Endothelial cell of umbilical vein (primary cell): Measurements from ENCODE around the gene GAL3ST2. TPM values are rescaled to one million over a fixed set of nuclear protein-coding genes. Genes with fewer than 3 reads are reported as not detected.

Source experiments
- BruUV-seq: library from RNA; stranded (reverse); fragments of 400-500 nt; replicated peaks from 2 replicates; lab custom pipeline; 2021; lab: Mats Ljungman, UMichigan
- CTCF ChIA-PET: fragments of 300-600, 350-600 bp; sonication (Branson Sonifier 250); formaldehyde crosslinking; loops from one replicate; lab custom pipeline; 2021; ENCODE audit warnings: antibody characterized with exemption, inconsistent platforms; lab: Charles Lee
- POLR2A ChIA-PET: fragments of 300-600, 350-600 bp; sonication (Branson Sonifier 250); formaldehyde crosslinking; loops from one replicate; lab custom pipeline; 2021; ENCODE audit warnings: antibody characterized with exemption, inconsistent platforms; lab: Charles Lee
- DNase-seq: peaks from one replicate; pipeline ENCODE4 v3.0.0-alpha.2; 2011; ENCODE audit warnings: low read depth, low spot score
- FAIRE-seq: peaks from 2 replicates; lab custom pipeline; 2011; peaks lifted over from hg19 to GRCh38; lab: Jason Lieb, UNC
- H2AFZ ChIP-seq: 2 replicates; pipeline ENCODE4 v1.6.0; 2012; ENCODE audit warnings: low read depth, low read length, control low read depth, inconsistent platforms
- H3K27ac ChIP-seq: 2 replicates; pipeline ENCODE4 v1.5.1; 2011; ENCODE audit warnings: low read depth, mild to moderate bottlenecking, control low read depth, low read length, moderate library complexity; ENCODE audit not compliant: insufficient read depth
- H3K27me3 ChIP-seq, 2 experiments: 2 replicates each; pipeline versions ENCODE4 v1.6.0 to v1.6.1; 2011; ENCODE audit warnings: low read length in 2 of 2, mixed read lengths in 1 of 2; ENCODE audit not compliant: control insufficient read depth in 2 of 2, insufficient read depth in 2 of 2
- H3K36me3 ChIP-seq, 2 experiments: 2 replicates in 1 of 2; 3 replicates in 1 of 2; pipeline ENCODE4 v1.5.1; 2011; ENCODE audit warnings: low read length in 2 of 2, mild to moderate bottlenecking in 1 of 2, moderate library complexity in 1 of 2; ENCODE audit not compliant: control insufficient read depth in 2 of 2, insufficient read depth in 2 of 2; ENCODE audit errors: extremely low read depth in 1 of 2
- H3K4me1 ChIP-seq: 3 replicates; pipeline ENCODE4 v1.5.1; 2011; ENCODE audit warnings: mild to moderate bottlenecking, low read length; ENCODE audit not compliant: control insufficient read depth, insufficient read depth; ENCODE audit errors: extremely low read depth
- H3K4me2 ChIP-seq: 2 replicates; pipeline ENCODE4 v1.6.1; 2011; ENCODE audit warnings: low read length, control low read depth, mixed read lengths; ENCODE audit not compliant: insufficient read depth
- H3K4me3 ChIP-seq, 3 experiments: fragments of 200-600 bp in 1 of 3; sonication (generic), shearing (Covaris generic) in 1 of 3; replicated peaks in 1 of 3; 2 replicates each; pipeline ENCODE4 v1.5.1; 2011 to 2016; ENCODE audit warnings: control low read depth in 3 of 3, low read length in 3 of 3, mild to moderate bottlenecking in 2 of 3, inconsistent platforms in 1 of 3, low read depth in 1 of 3, moderate library complexity in 1 of 3; ENCODE audit not compliant: insufficient read depth in 1 of 3
- H3K79me2 ChIP-seq: 2 replicates; pipeline ENCODE4 v1.6.0; 2012; ENCODE audit warnings: low read length, inconsistent platforms; ENCODE audit not compliant: control insufficient read depth, insufficient read depth
- H3K9ac ChIP-seq: replicated peaks from 2 replicates; pipeline ENCODE3; 2011; ENCODE audit warnings: low read length, control low read depth; ENCODE audit not compliant: insufficient read depth; ENCODE audit errors: extremely low read depth
- H3K9me1 ChIP-seq: replicated peaks from 3 replicates; pipeline ENCODE4 v1.6.0; 2011; ENCODE audit warnings: mild to moderate bottlenecking, low read length; ENCODE audit not compliant: control insufficient read depth, insufficient read depth; ENCODE audit errors: extremely low read depth
- H3K9me3 ChIP-seq: replicated peaks from 2 replicates; pipeline ENCODE4 v1.5.1; 2012; ENCODE audit warnings: low read length, inconsistent platforms; ENCODE audit not compliant: control insufficient read depth, insufficient read depth
- H4K20me1 ChIP-seq: replicated peaks from 2 replicates; pipeline ENCODE3; 2011; ENCODE audit warnings: mild to moderate bottlenecking, low read length; ENCODE audit not compliant: control insufficient read depth, insufficient read depth; ENCODE audit errors: extremely low read depth
- CTCF ChIP-seq, 2 donors: IDR thresholded peaks; 1 replicate in 1 of 2; 2 replicates in 1 of 2; pipeline ENCODE4 v1.5.1; 2011; ENCODE audit warnings: low read length in 2 of 2, mild to moderate bottlenecking in 2 of 2, moderate library complexity in 2 of 2, control low read depth in 1 of 2, inconsistent platforms in 1 of 2, low read depth in 1 of 2; ENCODE audit not compliant: insufficient read depth in 1 of 2; ENCODE audit errors: extremely low read depth in 1 of 2
- EZH2 ChIP-seq: IDR thresholded peaks from 2 replicates; pipeline ENCODE4 v1.6.1; 2012; ENCODE audit warnings: borderline replicate concordance, low read depth, mild to moderate bottlenecking, moderate library complexity, low read length, inconsistent platforms; ENCODE audit not compliant: severe bottlenecking
- FOS ChIP-seq: IDR thresholded peaks from 2 replicates; pipeline ENCODE4 v1.6.1; 2011; ENCODE audit warnings: mild to moderate bottlenecking, low read length, moderate library complexity, borderline replicate concordance; ENCODE audit not compliant: insufficient read depth
- GATA2 ChIP-seq: IDR thresholded peaks from 2 replicates; pipeline ENCODE4 v1.7.0; 2011; ENCODE audit warnings: low read depth, mild to moderate bottlenecking, moderate library complexity, mixed read lengths, low read length; ENCODE audit not compliant: insufficient read length, insufficient read depth
- JUN ChIP-seq: IDR thresholded peaks from 2 replicates; pipeline ENCODE4 v1.6.1; 2011; ENCODE audit warnings: borderline replicate concordance, low read depth; ENCODE audit not compliant: insufficient read length, insufficient read depth
- MAX ChIP-seq: IDR thresholded peaks from 2 replicates; pipeline ENCODE4 v1.6.1; 2011; ENCODE audit not compliant: insufficient read depth, insufficient read length
- MYC ChIP-seq: IDR thresholded peaks from one replicate; pipeline ENCODE4 v1.6.1; 2011; ENCODE audit warnings: mild to moderate bottlenecking, low read depth, low read length
- POLR2A ChIP-seq: IDR thresholded peaks from 2 replicates; pipeline ENCODE4 v1.6.1; 2012; ENCODE audit warnings: low read depth, mild to moderate bottlenecking, control low read depth, low read length
- POLR2AphosphoS5 ChIP-seq: IDR thresholded peaks from 2 replicates; pipeline ENCODE4 v1.6.1; 2012; ENCODE audit warnings: low read depth, mild to moderate bottlenecking, control low read depth, low read length, moderate library complexity; ENCODE audit not compliant: insufficient read depth
- dilution Hi-C: fragments of 300-500 bp; cut with MboI; formaldehyde crosslinking; loops from one replicate; pipeline ENCODE4 v1.15.0; 2019; ENCODE audit warnings: low sequenced_read_pairs; ENCODE audit not compliant: extremely low pct_ligation_motif_present
- intact Hi-C: fragments of 100-400 bp; cut with micrococcal nuclease; formaldehyde crosslinking; loops from one replicate; pipeline ENCODE4 v1.10.0; 2022
- polyA plus RNA-seq, 4 experiments: library from polyadenylated mRNA; depleted of rRNA in 3 of 4; stranded (reverse) in 3 of 4; unstranded in 1 of 4; fragments of >200 nt; gene quantifications; 2 replicates each; pipeline versions ENCODE4 v1.2.1 to v1.2.3, GENCODE V29; 2011 to 2012; ENCODE audit warnings: missing spikeins in 1 of 4
- total RNA-seq: library from RNA; stranded (reverse); gene quantifications from 2 replicates; pipeline ENCODE4 v1.2.3, GENCODE V29; 2021

GAL3ST2 gene
- total and polyA plus RNA-seq, 2 donors (not counting 3 experiments of a cell fraction or from before 2014, with no cell fraction given): not detected

- H3K9me1 ChIP-seq: no peaks in the 10 kb centered on the region
- no peaks in the 10 kb centered on the region for H3K9me3 ChIP-seq
- intact Hi-C loops (no loop called here), dilution Hi-C loops (no loop called here)
- FAIRE-seq (no peak), DNase-seq (no peak)
- H3K4me1 ChIP-seq: no peaks in the 10 kb centered on the region
- no peak overlapping the region for H2AFZ ChIP-seq
- no peaks in the 10 kb centered on the region for H3K36me3 ChIP-seq
- BruUV-seq: no TSS peak
- ChIA-PET POLR2A (no interaction called here), CTCF (no interaction called here)
- TF ChIP-seq POLR2A (no peak), POLR2AphosphoS5 (no peak), FOS (no peak), JUN (no peak), CTCF (IDR thresholded peaks at IDR 0.05; ENCODE audit: extremely low read depth in 1 of 2, insufficient read depth in 1 of 2, low read depth in 1 of 2, low read length in 2 of 2) (no peak), GATA2 (no peak), MYC (no peak), MAX (no peak), EZH2 (no peak)
- H3K27me3 ChIP-seq: no peaks in the 10 kb centered on the region
- H3K9ac ChIP-seq: no peak overlapping the region
- no peak overlapping the region for H3K27ac ChIP-seq
- no peaks in the 10 kb centered on the region for H4K20me1 ChIP-seq
- no peaks in the 10 kb centered on the region for H3K79me2 ChIP-seq
- H3K4me2 ChIP-seq: no peak overlapping the region
- H3K4me3 ChIP-seq: no peak overlapping the region
Measured at GRCh38 chr2:241811952-241812729, 35.5 kb downstream of the GAL3ST2 start.
